Jurkat, Clone E6-1 (cell line): ENCODE measurements around the gene OAF.

Source experiments
- DNase-seq: peaks from one replicate; pipeline ENCODE4 v3.0.0-alpha.2; 2011; ENCODE audit warnings: low read depth, low spot score
- H3K4me3 ChIP-seq: 2 replicates; pipeline ENCODE4 v1.5.1; 2011; ENCODE audit warnings: mild to moderate bottlenecking, low read length, control low read depth, moderate library complexity

The OAF gene

DNA sequence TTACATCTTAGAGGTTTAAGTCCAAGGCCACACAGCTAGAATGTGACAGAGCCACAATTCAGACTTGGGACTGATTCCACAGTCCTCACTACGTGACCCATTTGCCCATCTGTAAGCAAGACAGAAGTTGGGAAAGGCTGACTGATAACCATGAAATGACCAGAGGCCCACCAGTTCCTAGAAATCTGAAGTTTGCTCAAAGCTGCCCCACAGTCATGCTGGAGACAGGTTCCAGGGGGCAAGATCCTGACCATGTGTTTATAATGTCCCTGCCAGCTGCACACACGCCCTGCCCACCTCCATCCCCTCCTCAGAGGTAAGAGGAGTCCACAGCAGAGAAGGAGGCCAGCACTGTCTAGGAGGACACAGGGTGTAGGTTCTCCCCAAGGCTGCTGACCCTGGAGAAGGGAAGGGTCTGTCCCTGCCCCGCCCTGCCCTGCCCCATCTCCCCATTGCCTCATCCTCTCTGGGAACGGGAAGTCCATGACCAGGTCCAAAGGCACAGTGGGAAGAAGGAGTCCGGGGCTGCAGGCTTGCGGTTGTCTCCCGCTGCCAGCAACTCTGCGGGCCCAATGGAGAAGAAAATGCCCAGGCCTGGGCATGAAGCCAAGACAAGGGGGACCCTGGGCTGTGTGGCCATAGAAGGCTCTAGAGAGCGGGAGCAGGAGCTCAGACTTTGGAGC, 11.9 kb upstream of the OAF start:
- no peak for DNase-seq
- H3K4me3 ChIP-seq, result no peak overlapping the region

DNA sequence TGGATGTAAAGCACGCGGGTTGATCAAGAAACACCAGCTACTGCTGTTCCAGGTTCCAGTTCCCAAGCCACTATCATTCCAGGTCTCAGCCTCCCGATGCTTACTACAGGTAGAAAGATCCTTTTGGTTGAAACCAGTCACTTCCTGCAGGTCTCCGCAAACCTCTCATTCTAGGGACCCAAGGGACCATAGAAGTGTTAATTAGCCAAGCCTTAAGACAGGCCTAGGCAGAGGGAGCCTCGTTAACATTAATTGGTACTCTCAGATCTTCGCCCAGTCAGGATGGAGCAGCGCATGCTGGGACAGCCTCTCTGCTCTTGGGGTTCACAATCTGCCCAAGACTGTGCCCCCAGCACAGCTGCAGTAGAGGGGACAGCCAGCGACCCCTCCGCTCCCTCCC, 11.2 kb upstream of the OAF start:
- H3K4me3 ChIP-seq, result no peak overlapping the region
- no peak for DNase-seq

DNA sequence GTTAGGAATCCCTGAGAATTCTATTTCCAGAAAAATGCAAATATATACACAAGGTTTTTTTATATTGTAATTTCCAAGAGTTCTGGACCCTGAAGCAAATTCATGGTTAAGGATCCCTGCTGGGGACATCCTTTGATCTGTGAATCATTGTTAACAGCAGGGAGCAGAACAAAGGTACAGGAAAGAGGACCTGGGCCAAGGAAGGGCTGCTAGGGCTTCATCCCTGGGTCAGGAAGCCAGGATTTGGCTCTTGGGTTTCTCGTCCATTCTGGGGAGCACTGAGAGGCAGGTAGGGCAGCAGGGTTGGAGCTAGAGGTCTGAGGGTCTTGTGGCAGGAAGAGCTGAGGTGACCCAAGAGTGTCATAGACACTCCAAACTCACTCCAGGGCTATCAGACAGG, 10.2 kb upstream of the OAF start:
- DNase-seq, result no peak
- H3K4me3 ChIP-seq, result no peak overlapping the region

DNA sequence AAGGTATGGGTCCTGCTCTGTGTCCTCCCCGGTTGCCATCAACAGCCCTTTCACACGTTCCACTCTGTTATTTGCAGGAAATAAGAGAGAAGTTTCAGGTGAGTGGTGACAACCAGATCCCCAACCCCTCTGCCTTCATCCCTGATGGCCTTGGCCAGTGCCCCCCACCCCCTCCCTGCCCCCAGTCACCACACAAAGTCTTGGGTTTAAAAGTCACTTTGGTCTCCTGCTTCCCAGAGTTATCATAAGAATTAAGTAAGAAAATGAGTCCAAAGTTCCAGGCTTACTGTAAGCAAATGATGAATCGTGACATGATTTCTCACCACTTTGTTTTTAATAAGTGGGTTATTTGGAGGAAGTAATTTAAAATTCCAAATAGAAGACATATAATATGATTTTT, 9.2 kb upstream of the OAF start:
- H3K4me3 ChIP-seq, result no peak overlapping the region
- DNase-seq, result no peak

DNA sequence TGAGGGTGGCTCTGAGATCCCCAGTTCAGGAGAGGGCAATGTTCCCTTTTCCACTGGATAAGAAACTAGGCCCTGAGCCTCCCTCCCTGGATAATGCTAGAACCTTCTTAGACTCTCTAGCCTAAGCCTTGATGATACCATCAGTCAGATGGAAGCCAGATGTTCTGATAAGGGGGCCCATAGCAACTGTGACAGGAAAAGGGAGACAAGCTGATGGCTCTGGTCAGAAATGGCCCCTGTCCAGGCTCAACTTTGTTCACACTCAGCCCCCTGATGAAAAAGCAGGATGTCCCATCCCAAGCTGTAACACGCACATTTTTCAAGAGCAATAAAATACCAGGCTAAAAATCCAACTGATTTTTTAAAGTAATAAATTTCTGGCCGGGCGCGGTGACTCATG, 7.2 kb upstream of the OAF start:
- no peak overlapping the region for H3K4me3 ChIP-seq
- DNase-seq, result no peak

DNA sequence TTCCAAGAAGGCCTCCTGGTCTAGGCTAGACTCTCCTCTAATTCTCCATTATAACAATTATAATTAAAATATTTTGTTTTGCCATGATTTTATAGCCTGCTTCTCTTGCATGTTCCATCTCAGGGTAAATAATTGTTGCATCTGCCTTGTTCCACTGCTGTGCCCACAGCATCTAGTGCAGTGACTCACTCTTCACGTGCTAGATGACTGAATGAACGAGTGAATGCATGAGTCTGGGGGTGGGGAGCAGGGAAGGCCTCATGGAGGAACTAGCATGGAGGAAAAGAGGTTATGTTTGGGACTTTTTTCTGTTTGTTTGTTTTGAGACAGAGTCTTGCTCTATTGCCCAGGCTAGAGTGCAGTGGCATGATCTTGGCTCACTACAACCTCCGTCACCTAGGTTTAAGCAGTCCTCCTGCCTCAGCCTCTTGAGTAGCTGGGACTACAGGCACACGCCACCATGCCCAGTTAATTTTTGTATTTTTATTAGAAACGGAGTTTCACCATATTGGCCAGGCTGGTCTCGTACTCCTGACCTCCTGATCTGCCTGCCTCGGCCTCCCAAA, 5.2 kb upstream of the OAF start:
- no peak for DNase-seq

DNA sequence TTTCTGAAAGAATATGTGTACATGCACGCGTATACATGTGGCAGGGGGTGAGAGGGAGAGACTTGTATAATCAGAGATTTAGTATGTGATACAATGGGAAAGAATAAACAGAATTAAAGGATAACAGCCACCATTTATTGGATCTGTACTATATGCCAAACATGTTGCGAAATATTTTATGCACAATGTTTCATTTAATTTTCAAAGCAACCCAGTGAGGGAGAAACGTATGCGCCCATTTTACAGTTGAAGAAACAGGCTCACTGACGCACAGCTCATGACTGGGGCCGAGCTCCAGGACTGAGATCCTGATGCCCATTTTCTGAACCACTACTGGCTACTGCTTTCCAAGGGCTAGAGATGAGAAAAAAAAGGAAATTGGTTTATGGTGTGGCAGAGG, 3.3 kb upstream of the OAF start:
- DNase-seq, result no peak
- H3K4me3 ChIP-seq, result no peak overlapping the region

More for the DNA sequence above, 5.2 kb upstream of the OAF start:
- no peak overlapping the region for H3K4me3 ChIP-seq

DNA sequence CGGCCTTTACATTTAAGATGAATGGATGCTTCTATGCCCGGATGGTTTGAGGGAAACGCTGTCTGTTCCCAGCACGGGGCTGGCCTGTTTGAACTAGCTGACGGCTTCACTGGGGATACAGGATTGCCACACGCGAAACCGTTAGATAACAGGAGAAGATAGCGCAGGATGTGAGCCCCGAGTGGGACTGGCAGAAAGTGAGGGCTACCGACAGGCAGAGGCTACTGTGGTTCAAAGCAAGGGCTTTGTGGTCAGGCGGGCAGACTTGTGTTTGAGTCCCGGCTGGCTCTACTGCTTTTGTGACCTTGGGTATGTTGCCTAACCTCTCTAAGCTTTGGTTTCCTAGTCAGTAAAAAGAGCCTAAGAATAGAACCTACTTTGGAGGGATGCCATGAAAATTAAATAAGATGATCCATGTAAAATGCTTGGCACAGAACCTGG, 2.8 kb upstream of the OAF start:
- no peak for DNase-seq
- H3K4me3 ChIP-seq, result no peak overlapping the region

DNA sequence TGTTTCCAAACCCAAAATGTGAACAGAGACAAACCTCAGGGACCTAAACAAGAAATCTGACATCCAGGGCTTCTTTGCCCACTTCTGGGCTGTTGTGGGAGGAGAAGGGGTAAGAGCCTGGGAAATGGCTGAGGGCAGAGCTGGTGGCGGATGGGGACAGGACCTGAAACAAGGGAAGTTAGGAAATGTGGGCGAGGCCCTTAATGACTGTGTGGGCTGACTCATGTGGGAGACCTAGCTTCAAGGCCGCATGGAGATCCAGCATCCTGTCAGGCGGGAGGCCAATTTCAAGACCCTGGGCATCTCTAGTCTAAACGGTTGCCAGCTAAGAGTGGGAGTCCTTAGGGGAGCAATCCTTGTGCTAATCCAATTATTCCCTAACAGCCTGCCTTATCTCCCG, 2.1 kb upstream of the OAF start:
- DNase-seq, result no peak
- H3K4me3 ChIP-seq, result no peak overlapping the region

DNA sequence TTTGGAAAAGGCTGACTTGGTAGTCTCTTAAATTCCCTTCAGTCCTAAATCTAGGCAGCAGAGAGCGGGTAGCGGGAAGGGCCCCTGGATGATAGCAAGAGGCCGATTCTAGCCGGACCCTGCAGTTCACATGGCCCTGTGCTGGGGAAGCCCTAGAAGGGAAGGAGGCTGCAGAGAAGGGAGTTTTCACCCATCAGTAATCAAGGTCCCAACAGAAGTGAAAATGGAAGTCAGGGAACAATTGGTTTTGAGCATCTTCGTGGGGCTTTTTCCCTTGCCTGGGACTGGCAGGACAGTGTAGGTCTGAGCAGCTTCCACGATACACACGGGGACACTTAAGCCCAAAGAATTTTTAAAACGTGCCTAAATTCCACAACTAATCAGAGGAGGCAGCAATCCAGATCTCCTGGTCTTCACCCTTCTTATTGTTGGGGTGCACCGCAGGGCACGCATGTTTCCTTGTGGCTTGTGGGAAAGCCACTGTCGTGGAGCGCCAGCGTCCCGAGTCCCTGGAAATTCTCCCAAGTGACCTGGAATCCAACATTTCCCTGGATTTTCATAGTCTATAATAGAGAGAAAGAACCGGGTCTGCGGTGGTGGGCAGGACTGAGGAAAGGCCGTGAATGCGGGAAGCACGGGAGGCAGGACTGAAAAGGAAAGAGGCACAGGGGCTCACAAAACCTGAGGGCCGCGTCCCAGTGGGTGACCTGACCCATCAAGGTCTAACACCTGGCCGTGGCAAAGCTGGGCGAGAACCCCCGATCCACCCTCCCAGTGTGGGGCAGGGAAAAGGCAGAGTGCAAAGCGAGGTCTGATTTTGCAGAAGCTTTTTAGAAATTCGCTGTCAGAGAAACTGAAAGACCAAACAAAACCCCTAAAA, 846 bp upstream of the OAF start:
- no peak for DNase-seq
- H3K4me3 ChIP-seq, result peak overlapping the region; percentile 66

DNA sequence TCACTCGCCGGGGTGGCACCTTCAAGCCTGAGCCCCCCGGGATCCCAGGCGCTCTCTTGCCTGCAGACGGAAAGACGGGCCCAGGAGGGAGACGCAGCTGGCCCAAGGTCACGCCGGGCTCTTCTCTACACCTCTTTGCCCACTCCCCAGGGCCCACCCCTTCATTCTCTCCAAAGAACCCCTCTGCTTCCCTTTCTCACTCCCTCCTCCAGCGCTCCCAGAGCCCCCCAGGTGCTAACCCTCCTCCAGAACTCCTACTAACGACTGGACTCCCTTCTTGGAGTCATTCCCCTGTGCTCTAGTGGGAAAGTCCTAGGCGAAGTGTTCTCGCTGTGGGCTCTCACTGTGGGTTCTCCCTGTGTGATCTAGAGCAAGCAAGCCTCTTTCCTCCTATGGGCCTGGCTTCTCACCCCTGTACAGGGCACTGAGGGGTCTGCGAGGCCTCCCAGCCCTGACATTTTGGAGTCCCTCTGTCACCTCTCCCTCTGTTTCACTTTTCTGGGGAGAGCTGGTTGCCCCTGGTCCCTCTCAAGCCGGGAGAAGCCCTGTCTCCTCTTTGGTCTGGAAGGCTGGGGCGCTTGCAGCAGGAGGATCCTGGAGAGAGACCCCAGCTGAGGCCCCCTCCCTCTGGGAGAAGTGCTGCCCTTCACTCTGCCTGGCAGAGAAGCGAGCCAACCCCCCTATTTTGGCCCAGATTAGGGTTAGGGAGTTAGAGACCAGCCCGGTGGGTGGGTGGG, 858 bp downstream of the OAF start:
- no peak for DNase-seq
- peak overlapping the region; percentile 66 for H3K4me3 ChIP-seq

DNA sequence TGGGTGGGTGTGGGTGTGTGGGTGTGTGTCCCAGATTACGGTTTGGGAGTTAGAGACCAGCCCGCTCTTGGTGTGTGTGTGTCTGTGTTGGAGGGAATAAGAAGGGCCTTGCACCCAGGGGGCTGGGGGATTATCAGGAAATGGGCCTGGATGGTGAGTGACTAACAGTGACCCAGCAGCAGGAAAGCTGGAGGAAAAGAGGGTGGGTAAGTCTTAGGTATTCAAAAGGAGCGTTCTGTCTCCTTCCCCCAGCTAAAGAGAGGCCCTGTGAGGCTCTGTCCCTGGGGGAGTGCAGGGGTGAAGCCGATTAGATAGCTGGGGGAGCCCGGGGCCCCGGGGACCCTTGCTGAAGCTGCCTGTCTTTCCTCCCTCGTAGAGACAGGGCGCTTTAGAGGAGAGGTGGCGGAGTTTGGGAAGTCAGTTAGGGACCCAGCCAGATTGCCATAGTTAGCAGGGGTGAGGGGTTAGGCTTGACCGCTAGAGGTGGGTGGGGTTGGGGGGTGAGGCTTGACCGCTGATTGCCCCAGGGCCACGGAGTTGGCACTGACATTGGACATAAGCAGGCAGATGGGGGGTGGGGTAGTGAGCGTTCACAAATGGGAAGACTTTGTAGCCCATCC, 1.5 kb downstream of the OAF start:
- no peak overlapping the region for H3K4me3 ChIP-seq
- no peak for DNase-seq

DNA sequence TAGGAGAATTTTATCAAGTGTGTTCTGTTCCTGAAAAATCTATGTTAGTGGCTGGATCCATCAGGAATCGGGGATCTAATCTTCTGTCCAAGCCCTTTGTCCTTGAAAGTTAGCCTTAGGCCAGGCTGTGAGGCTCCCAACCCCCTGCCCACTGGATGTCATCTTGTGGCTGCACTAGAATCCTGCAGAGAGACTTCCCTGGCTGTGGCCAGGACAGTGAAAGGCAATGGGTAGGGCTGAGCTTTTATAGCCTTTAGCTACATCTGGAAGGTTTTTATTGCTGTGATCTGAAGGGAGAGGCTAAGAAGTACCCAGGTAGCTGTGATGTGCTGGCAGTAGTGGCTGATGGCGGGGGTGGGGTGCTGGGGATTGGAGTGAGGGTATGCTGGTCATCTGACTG, 2.1 kb downstream of the OAF start:
- H3K4me3 ChIP-seq, result no peak overlapping the region
- DNase-seq, result no peak

DNA sequence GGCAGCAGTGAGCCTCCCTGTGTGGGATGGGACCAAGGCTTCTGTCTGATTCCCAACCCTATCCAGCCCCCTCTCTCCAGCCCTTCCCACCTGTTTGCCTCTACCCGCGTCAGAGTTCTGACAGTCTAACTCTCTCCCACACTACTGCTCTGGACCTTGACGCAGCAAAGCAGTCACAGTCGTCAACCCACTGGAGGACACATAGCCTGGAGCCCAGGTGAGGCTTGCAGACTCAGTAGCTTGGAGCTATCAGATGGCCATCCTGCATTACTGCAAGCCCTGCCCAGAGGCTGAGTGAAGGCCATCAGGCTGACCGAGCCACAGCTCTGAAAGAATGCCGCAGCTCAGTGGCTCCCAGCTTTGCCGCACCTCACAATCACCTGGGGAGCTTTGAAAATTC, 3.7 kb downstream of the OAF start:
- H3K4me3 ChIP-seq, result no peak overlapping the region

DNA sequence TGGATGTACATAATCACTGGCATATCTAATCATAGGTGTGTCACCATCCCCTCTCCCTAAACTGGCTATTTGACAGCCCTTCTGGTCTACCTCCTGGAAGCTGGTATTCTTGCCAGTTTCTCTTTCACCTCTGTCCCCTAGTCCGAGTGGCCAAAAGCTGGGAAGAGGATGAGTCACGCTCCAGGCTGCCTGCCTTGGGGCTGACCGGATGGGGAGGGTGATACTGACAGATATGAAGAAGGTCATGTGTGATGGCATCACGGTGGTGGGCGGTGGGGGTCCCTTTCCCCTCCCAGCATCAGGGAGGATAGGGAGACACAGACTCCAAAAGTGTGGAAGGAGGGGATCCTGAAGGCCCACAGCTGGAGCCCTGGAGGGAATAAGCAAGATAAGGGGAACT, 4.8 kb downstream of the OAF start:
- no peak overlapping the region for H3K4me3 ChIP-seq
- DNase-seq, result no peak

More for the DNA sequence above, 3.7 kb downstream of the OAF start:
- DNase-seq, result no peak

DNA sequence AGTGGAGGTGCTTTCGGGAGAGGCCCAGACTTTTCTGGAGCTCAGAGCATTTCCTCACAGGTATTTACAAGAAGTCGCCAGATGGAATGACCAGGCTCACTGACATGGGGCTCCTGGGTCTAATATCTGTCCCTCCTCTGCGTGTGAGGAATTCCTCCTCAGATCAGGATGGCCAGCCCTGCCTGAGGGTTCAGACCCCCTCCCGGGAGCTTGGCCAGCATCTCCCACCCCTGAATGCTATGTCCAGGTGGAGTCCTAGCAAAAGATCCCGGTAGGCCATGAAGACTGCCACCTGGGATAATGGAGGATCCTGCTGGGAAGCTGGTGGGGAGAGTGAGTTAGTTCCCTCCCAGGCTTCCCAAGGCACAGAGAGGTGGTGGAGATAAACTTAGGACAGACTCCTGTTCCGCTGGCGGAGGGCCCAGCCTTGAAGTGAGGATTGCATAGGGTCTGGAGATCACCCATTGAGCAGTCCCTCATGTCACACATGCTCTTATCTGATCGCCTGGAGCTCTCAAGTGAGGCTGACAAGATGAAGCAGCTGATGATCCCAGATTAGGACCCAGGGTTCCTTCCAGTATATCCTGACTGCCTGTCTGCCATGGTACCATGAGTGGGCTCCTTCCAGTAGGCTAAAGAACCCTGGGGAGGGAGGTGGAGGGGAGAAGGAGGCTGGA, 5.7 kb downstream of the OAF start:
- H3K4me3 ChIP-seq, result no peak overlapping the region
- DNase-seq, result no peak

DNA sequence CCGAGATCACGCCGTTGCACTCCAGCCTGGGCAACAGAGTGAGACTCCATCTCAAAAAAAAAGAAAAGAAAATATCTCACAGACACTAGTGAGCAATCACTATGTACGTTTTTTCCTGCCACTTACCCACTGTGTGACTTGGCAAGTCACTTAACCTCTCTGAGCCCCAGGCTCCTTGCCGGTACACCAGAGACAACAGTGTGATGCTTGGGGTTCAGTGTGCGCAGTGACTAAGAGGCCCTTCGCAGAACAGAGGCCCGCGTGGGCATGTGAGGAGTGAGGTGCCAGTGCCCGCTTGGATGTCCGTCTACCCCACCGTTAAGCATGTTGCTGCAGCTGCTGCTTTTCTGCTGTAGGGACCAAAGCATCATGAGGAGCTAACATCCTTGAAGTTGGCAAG, 6.7 kb downstream of the OAF start:
- DNase-seq, result no peak
- H3K4me3 ChIP-seq, result no peak overlapping the region

DNA sequence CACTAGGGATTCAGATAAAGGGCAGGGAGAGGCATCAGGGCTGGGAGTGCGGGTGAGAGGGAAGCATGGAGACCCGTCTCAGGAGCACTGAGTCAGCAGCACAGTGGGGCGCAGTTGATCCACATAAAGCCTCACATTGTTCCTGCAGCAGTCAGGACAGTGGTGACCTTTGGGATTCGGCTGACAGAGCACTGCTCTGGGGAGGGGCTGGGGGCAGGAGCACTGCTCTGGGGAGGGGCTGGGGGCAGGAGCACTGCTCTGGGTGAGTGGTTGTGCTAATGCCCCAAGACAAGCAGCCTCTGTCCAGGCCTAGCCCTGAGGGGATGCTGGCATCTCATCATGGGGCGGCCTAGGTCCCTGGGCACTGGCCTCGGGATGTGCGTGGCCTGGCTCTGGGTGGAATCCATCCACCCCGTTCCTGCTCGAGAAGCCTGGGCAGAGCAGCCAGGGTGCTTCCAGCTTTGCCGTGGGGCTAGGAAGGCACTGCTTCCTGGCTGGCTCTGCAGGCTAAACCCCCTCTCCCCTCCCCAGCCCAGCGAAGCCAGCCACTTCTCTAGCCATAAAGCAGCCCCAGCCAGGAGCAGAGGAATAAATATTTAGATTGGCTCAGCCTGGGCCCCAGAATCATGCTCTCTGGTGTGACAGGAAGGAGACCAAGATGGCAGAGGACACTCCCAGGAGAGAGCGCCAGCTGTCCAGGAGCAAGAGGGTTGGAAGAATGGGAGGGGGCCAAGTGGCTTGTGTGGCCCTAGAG, 7.3 kb downstream of the OAF start:
- no peak for DNase-seq
- no peak overlapping the region for H3K4me3 ChIP-seq
